ENCODE data around the gene ZACN.

The ZACN gene

DNA sequence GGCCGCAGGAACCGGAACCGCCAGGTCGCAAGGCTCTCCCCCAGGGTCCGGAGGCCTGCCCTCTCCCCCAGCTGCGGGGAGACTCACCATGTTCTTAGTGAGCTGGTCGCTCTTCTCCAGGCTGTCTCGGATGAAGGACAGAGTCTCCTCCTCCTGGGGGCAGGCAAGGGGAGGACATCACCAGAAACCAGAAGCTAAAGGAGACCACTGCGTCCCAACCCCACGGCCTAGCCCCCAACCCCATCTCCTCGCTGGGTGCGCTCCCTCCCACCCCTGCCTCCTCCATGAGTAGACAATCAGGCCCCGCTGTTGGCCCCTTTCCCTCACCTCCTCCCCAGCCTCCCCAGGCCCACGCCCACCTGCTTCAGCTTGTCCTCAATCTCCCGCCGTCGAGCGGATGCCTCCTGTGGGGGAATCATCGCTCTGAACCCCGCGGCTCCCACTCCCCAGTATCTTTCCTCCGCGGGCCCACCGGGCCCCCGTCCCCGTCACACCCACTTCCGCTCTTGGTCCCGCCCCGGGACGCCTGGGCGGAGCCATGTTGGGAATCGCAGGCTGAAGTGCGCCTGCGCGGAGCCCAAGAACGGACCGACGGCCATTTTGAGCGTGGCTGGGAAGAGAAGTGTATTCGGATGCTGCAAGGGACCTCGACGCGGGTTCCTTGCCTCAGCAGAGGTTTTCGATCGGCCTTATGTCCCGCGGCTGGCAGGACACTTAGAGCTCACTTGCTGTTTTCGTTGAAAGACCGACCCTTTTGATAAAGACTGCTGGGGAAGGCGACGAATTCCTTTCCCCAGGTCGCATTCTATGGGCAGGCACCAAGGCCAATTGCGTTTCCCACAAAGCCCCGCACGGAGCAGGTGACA, 24.5 kb downstream of the ZACN start, which contains the start of gene EXOC7:
TSS of gene EXOC7 (minus strand) at position 514 of the 866 bp plus-strand sequence. CDS start at position 419, 95 bp downstream.
- Histone ChIP-seq H3K9me3 (ENCODE audit: control insufficient read depth, insufficient read depth, low read length) (no peaks in the 10 kb centered on the region), H4K20me1 (ENCODE audit: control insufficient read depth, insufficient read depth, low read depth, low read length) (no peaks in the 10 kb centered on the region), H3K27ac (ENCODE audit: low read depth, low read length) (peak within 1 kb of the TSS; percentile 13; the same call in 1 of the 2 replicates)

DNA sequence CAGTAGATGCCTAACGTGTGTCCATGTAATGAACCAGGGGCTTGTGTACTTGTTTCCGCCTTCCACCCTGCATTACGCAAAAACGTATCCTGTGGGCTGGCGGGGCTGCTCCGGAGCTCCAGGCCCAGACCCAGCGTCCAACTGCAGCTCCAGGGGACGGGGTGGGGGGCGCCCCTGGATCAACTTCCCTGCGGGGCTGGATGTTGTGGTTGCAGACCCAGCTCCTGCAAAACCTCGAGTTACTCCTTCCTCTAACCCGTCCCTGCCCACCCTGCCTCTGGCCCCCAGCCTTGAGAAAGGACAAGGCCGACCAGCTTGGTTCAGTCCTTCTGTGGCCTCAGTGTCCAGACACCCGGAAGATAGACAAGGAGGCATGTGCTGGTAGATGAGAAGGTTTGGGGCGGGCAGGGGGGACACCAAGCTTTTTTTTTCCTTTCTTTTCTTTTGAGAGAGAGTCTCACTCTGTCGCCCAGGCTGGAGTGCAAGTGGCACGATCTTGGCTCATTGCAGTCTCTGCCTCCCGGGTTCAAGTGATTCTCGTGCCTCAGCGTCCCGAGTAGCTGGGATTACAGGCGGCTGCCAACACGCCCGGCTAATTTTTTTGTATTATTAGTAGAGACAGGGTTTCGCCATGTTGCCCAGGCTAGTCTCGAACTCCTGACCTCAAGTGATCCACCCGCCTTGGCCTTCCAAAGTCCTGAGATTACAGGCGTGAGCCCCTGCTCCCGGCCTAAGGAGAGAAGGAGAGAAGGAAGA, 25.3 kb downstream of the ZACN start:
- peak overlapping the region; percentile 13; the same call in 1 of the 2 replicates for H3K27ac ChIP-seq (ENCODE audit: low read depth, low read length)
- TF ChIP-seq EZH2phosphoT487 (IDR thresholded peaks at IDR 0.05; ENCODE audit: borderline replicate concordance, low read length), result no peak
- TF ChIP-seq, protein P1, sequence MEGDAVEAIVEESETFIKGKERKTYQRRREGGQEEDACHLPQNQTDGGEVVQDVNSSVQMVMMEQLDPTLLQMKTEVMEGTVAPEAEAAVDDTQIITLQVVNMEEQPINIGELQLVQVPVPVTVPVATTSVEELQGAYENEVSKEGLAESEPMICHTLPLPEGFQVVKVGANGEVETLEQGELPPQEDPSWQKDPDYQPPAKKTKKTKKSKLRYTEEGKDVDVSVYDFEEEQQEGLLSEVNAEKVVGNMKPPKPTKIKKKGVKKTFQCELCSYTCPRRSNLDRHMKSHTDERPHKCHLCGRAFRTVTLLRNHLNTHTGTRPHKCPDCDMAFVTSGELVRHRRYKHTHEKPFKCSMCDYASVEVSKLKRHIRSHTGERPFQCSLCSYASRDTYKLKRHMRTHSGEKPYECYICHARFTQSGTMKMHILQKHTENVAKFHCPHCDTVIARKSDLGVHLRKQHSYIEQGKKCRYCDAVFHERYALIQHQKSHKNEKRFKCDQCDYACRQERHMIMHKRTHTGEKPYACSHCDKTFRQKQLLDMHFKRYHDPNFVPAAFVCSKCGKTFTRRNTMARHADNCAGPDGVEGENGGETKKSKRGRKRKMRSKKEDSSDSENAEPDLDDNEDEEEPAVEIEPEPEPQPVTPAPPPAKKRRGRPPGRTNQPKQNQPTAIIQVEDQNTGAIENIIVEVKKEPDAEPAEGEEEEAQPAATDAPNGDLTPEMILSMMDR (IDR thresholded peaks at IDR 0.05; ENCODE audit: low read depth, low read length, poor library complexity, severe bottlenecking), result no peak
- H3K36me3 ChIP-seq (ENCODE audit: control insufficient read depth, low read length), result peaks cover 22% of the 10 kb centered on the region
- H4K20me1 ChIP-seq (ENCODE audit: control insufficient read depth, insufficient read depth, low read depth, low read length), result no peaks in the 10 kb centered on the region
- peak overlapping the region; percentile 76 for H3K4me2 ChIP-seq (ENCODE audit: low read length)
- peaks cover 19% of the 10 kb centered on the region for H3K79me2 ChIP-seq (ENCODE audit: control insufficient read depth, low read length)
- no peaks in the 10 kb centered on the region for H3K9me3 ChIP-seq (ENCODE audit: control insufficient read depth, insufficient read depth, low read length)
- H3K9me2 ChIP-seq (replicated peaks; ENCODE audit: control insufficient read depth, low read length), result no peaks in the 10 kb centered on the region
- no peaks in the 10 kb centered on the region for H3K27me3 ChIP-seq (ENCODE audit: control insufficient read depth, low read length)
- peaks cover 11% of the 10 kb centered on the region for H3F3A ChIP-seq (ENCODE audit: control insufficient read depth, insufficient read depth)
- peaks cover 24% of the 10 kb centered on the region for H3K4me1 ChIP-seq (ENCODE audit: control insufficient read depth, low read length)
- peak overlapping the region; percentile 73 for H3K4me3 ChIP-seq (ENCODE audit: low read length)

More for the DNA sequence above, 24.5 kb downstream of the ZACN start, which contains the start of gene EXOC7:
- TF ChIP-seq, protein P1 (IDR thresholded peaks at IDR 0.05; ENCODE audit: low read depth, low read length, poor library complexity, severe bottlenecking), result no peak
- TF ChIP-seq EZH2phosphoT487 (IDR thresholded peaks at IDR 0.05; ENCODE audit: borderline replicate concordance, low read length), result no peak
- H3K9me2 ChIP-seq (replicated peaks; ENCODE audit: control insufficient read depth, low read length), result no peaks in the 10 kb centered on the region
- peaks cover 11% of the 10 kb centered on the region for H3F3A ChIP-seq (ENCODE audit: control insufficient read depth, insufficient read depth)
- H3K79me2 ChIP-seq (ENCODE audit: control insufficient read depth, low read length), result peaks cover 19% of the 10 kb centered on the region
- peak within 1 kb of the TSS; percentile 73 for H3K4me3 ChIP-seq (ENCODE audit: low read length)
- no peaks in the 10 kb centered on the region for H3K27me3 ChIP-seq (ENCODE audit: control insufficient read depth, low read length)
- H3K36me3 ChIP-seq (ENCODE audit: control insufficient read depth, low read length), result peaks cover 26% of the 10 kb centered on the region
- H3K4me2 ChIP-seq (ENCODE audit: low read length), result peak within 1 kb of the TSS; percentile 76
- H3K4me1 ChIP-seq (ENCODE audit: control insufficient read depth, low read length), result peaks cover 24% of the 10 kb centered on the region

DNA sequence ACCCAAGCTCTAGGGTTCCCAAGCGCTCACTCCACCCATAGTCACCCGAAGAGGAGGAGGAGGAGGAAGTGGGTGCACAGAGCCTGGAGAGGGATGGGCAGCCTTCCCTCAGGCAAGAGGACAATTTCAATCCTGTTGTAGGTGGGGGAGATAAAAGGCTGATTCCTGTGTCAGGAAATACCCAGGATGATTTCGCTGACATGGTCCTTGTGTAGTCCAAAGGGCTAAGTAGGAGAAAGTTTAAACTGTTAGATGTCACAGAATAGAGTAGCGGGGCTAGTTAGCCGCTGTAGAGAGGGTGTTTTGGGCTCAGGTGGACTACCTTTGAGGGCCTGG, 25.9 kb downstream of the ZACN start:
- peaks cover 19% of the 10 kb centered on the region for H3K79me2 ChIP-seq (ENCODE audit: control insufficient read depth, low read length)
- no peak overlapping the region for H3K4me3 ChIP-seq (ENCODE audit: low read length)
- H3F3A ChIP-seq (ENCODE audit: control insufficient read depth, insufficient read depth), result peaks cover 11% of the 10 kb centered on the region
- TF ChIP-seq EZH2phosphoT487 (IDR thresholded peaks at IDR 0.05; ENCODE audit: borderline replicate concordance, low read length), result no peak
- TF ChIP-seq, protein P1 (IDR thresholded peaks at IDR 0.05; ENCODE audit: low read depth, low read length, poor library complexity, severe bottlenecking), result no peak
- no peaks in the 10 kb centered on the region for H3K9me3 ChIP-seq (ENCODE audit: control insufficient read depth, insufficient read depth, low read length)
- peaks cover 24% of the 10 kb centered on the region for H3K4me1 ChIP-seq (ENCODE audit: control insufficient read depth, low read length)
- H3K4me2 ChIP-seq (ENCODE audit: low read length), result no peak overlapping the region
- H3K27me3 ChIP-seq (ENCODE audit: control insufficient read depth, low read length), result no peaks in the 10 kb centered on the region
- H3K9me2 ChIP-seq (replicated peaks; ENCODE audit: control insufficient read depth, low read length), result no peaks in the 10 kb centered on the region
- no peaks in the 10 kb centered on the region for H4K20me1 ChIP-seq (ENCODE audit: control insufficient read depth, insufficient read depth, low read depth, low read length)
- peaks cover 17% of the 10 kb centered on the region for H3K36me3 ChIP-seq (ENCODE audit: control insufficient read depth, low read length)
- H3K27ac ChIP-seq (ENCODE audit: low read depth, low read length), result no peak overlapping the region

Data from DOHH2 (cell line).